Activated T-helper 17 cell treated with anti-CD3 and anti-CD28 coated beads, Interleukin-2, amount 50 U/mL, for 72 hours (primary cell): ENCODE data around the gene PSAPL1. TPM values are rescaled to one million over a fixed set of nuclear protein-coding genes. Genes with fewer than 3 reads are reported as not detected.

Source experiments
- ATAC-seq: fragments of 150-1000 bp; cut with Tn5 transposase; replicated peaks from 2 replicates; pipeline ENCODE4 v1.10.0; 2021; ENCODE audit warnings: mild to moderate bottlenecking, moderate library complexity
- H3K27ac Mint-ChIP-seq: one replicate; pipeline ENCODE4 v1.8.0; 2022; ENCODE audit warnings: mixed read lengths
- H3K27me3 Mint-ChIP-seq: one replicate; pipeline ENCODE4 v1.8.0; 2022; ENCODE audit warnings: mixed read lengths
- H3K36me3 Mint-ChIP-seq: one replicate; pipeline ENCODE4 v1.8.0; 2022; ENCODE audit warnings: low read depth, mild to moderate bottlenecking, mixed read lengths
- H3K4me1 Mint-ChIP-seq: one replicate; pipeline ENCODE4 v1.8.0; 2022; ENCODE audit warnings: mixed read lengths
- H3K4me3 Mint-ChIP-seq: one replicate; pipeline ENCODE4 v1.8.0; 2022; ENCODE audit warnings: mild to moderate bottlenecking, mixed read lengths
- H3K9me3 Mint-ChIP-seq: one replicate; pipeline ENCODE4 v1.8.0; 2022; ENCODE audit warnings: mixed read lengths
- total RNA-seq, 2 donors: library from RNA; stranded (reverse); gene quantifications; one replicate each; pipeline ENCODE4 v1.2.3, GENCODE V29; 2022

The PSAPL1 gene
- total RNA-seq, 2 donors from 2014 or later: not detected

- Mint-ChIP-seq H3K4me1 (no peaks in the 10 kb centered on the region), H3K36me3 (no peaks in the 10 kb centered on the region), H3K27me3 (peaks cover 40% of the 10 kb centered on the region), H3K27ac (no peak overlapping the region), H3K4me3 (no peak overlapping the region), H3K9me3 (peaks cover 23% of the 10 kb centered on the region)
- no peak for ATAC-seq
Observed at GRCh38 chr4:7411896-7412553, 22.7 kb downstream of the PSAPL1 start.

GRCh38 chr4:7411491-7411890 lies 23.2 kb downstream of the PSAPL1 start:
- no peak for ATAC-seq
- Mint-ChIP-seq H3K27ac (no peak overlapping the region), H3K9me3 (peaks cover 22% of the 10 kb centered on the region), H3K36me3 (no peaks in the 10 kb centered on the region), H3K27me3 (peaks cover 44% of the 10 kb centered on the region), H3K4me1 (no peaks in the 10 kb centered on the region), H3K4me3 (no peak overlapping the region)

GRCh38 chr4:7410446-7410845 lies 24.3 kb downstream of the PSAPL1 start:
- Mint-ChIP-seq H3K27me3 (peaks cover 35% of the 10 kb centered on the region), H3K36me3 (no peaks in the 10 kb centered on the region), H3K4me3 (no peak overlapping the region), H3K4me1 (no peaks in the 10 kb centered on the region), H3K9me3 (peaks cover 21% of the 10 kb centered on the region), H3K27ac (no peak overlapping the region)
- no peak for ATAC-seq

DNA sequence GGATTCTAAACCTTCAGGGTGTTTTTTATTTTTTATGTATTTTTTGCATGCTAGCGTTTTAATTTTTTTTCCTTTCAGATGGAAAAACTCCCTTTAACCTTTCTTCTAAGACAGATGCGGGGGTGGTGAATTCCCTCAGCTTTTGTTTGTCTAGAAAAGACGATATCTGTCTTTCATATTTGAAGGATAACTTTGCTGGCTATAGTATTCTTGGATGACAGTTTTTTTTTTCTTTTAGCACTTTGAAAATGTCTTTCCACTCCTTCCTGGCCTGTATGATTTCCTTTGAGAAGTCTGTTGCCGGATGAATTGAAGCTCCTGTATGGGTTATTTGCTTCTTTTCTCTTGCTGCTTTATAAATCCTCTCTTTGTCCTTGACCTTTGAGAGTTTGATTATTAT lies 26.6 kb downstream of the PSAPL1 start:
- Mint-ChIP-seq H3K36me3 (no peaks in the 10 kb centered on the region), H3K27me3 (peaks cover 29% of the 10 kb centered on the region), H3K4me1 (no peaks in the 10 kb centered on the region), H3K4me3 (no peak overlapping the region), H3K9me3 (peaks cover 21% of the 10 kb centered on the region), H3K27ac (no peak overlapping the region)
- no peak for ATAC-seq

DNA sequence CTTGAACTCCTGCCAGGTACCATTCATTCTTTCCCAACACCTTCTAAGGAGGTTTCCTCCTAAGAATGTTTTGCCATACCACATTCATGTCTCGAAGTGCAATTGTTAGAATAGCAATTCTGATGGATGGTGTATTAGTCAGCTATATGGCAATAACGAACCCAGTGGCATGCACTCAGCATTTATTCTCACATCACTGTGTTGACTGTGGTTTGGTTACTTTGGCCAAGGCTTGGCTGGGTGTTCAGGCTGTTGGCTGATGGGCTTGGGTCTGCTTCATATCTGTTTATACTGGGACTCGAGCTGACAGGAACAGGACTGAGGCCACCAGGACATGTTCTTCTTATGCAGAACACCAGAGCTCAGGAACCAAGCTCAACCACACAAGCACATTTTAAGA lies 31.7 kb downstream of the PSAPL1 start:
- Mint-ChIP-seq H3K9me3 (peaks cover 4% of the 10 kb centered on the region), H3K4me1 (no peaks in the 10 kb centered on the region), H3K36me3 (no peaks in the 10 kb centered on the region), H3K27ac (no peak overlapping the region), H3K27me3 (peaks cover 26% of the 10 kb centered on the region), H3K4me3 (no peak overlapping the region)
- no peak for ATAC-seq

- H3K36me3 Mint-ChIP-seq: no peaks in the 10 kb centered on the region
- peak; percentile 12 for ATAC-seq
- H3K4me3 Mint-ChIP-seq: no peak overlapping the region
- peaks cover 26% of the 10 kb centered on the region for H3K27me3 Mint-ChIP-seq
- H3K27ac Mint-ChIP-seq: no peak overlapping the region
- no peaks in the 10 kb centered on the region for H3K4me1 Mint-ChIP-seq
- H3K9me3 Mint-ChIP-seq: peaks cover 4% of the 10 kb centered on the region
Observed at GRCh38 chr4:7402526-7402925, 32.2 kb downstream of the PSAPL1 start.

GRCh38 chr4:7400671-7401298 lies 33.9 kb downstream of the PSAPL1 start:
- no peak overlapping the region for H3K27ac Mint-ChIP-seq
- peaks cover 20% of the 10 kb centered on the region for H3K27me3 Mint-ChIP-seq
- no peak for ATAC-seq
- no peaks in the 10 kb centered on the region for H3K9me3 Mint-ChIP-seq
- H3K36me3 Mint-ChIP-seq: no peaks in the 10 kb centered on the region
- no peaks in the 10 kb centered on the region for H3K4me1 Mint-ChIP-seq
- no peak overlapping the region for H3K4me3 Mint-ChIP-seq

DNA sequence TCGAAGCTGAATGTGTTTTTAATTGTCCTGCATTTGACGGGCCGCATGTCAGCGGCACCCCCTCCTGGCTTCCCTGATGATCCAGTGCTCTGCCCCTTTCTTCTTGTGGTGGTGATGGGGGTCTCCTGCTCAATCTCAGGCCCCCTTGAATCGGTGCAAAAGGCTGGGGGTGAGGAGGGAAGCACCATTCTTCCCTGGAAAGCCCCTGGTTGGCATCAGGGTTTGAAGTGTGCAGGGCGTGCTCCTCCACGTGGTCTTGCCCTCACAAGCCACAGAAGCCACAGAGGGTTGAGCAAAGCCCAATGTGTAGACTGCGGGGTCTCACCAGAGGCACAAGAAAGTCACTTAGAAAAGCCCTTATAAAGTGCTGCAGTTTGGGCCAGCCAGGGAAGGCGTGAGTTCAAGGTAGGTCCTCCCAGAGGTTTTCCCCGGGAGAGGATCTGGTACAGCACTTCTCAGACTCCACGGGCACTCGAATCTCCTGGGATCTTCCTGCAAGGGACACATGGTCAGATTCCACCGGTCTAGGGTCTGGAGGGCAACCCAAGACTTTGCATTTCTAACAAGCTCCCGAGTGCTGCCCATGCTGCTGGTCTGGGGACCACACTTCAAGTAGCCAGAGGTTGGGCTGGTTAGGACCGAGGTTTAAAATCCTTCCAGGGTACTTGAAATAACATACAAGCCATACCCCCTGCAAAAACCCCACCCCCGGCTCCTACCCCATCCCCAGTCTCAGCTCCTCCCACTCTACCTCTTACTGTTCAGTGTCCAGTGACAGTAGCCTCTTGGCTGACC lies 35.1 kb downstream of the PSAPL1 start:
- Mint-ChIP-seq H3K36me3 (no peaks in the 10 kb centered on the region), H3K9me3 (no peaks in the 10 kb centered on the region), H3K4me1 (no peaks in the 10 kb centered on the region), H3K27me3 (peaks cover 20% of the 10 kb centered on the region), H3K27ac (no peak overlapping the region), H3K4me3 (no peak overlapping the region)
- no peak for ATAC-seq

DNA sequence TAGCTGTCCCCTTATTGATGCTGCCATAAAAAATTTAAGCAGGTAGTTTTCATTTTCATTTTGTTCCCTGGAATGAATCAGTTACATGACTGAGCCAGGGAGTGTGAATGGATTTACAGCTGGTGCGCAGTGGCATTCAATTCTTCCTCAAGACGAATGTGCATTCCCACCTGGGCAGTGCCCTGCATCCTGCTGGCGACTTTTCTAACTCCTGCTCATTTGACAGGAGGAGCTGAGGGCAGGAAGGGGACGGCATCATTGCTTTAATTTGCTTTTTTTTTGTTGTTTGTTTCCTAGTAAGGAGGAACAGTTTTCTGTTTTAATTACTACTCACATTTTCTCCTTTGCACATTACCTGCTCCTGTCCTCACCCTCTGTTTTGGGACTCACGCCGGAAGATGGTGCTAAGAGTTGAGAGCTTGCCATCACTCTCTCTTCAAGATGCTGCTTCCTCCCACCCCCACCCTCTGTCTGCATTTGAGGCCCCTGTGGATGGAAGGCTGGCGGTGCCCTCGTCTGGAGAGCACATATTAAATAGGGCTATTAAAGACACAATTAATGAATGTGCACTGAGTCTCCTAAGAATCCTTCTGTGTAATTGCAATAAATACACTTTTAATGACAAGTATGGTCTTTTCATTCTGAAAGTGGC lies 35.8 kb downstream of the PSAPL1 start:
- H3K27me3 Mint-ChIP-seq: peaks cover 17% of the 10 kb centered on the region
- no peak overlapping the region for H3K27ac Mint-ChIP-seq
- H3K4me1 Mint-ChIP-seq: no peaks in the 10 kb centered on the region
- no peaks in the 10 kb centered on the region for H3K36me3 Mint-ChIP-seq
- ATAC-seq: no peak
- no peak overlapping the region for H3K4me3 Mint-ChIP-seq
- H3K9me3 Mint-ChIP-seq: no peaks in the 10 kb centered on the region

DNA sequence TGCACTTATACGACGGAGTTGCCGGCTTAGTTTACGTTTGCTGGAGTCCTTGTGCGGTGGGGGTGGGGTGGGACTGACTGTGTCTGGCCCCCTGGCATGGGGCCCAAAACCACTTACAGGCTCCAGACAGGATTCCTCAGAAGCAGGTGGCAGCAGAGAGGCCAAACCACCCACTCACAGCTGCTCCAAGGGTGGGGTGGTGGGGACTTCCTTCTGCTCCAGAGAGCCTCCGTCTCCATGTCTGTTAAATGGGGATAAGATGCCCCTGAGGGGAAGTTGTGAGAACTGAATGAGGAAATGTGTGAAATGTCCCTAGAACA lies 36.7 kb downstream of the PSAPL1 start:
- Mint-ChIP-seq H3K4me1 (no peaks in the 10 kb centered on the region), H3K36me3 (no peaks in the 10 kb centered on the region), H3K4me3 (no peak overlapping the region), H3K9me3 (no peaks in the 10 kb centered on the region), H3K27me3 (peaks cover 21% of the 10 kb centered on the region), H3K27ac (no peak overlapping the region)
- no peak for ATAC-seq

DNA sequence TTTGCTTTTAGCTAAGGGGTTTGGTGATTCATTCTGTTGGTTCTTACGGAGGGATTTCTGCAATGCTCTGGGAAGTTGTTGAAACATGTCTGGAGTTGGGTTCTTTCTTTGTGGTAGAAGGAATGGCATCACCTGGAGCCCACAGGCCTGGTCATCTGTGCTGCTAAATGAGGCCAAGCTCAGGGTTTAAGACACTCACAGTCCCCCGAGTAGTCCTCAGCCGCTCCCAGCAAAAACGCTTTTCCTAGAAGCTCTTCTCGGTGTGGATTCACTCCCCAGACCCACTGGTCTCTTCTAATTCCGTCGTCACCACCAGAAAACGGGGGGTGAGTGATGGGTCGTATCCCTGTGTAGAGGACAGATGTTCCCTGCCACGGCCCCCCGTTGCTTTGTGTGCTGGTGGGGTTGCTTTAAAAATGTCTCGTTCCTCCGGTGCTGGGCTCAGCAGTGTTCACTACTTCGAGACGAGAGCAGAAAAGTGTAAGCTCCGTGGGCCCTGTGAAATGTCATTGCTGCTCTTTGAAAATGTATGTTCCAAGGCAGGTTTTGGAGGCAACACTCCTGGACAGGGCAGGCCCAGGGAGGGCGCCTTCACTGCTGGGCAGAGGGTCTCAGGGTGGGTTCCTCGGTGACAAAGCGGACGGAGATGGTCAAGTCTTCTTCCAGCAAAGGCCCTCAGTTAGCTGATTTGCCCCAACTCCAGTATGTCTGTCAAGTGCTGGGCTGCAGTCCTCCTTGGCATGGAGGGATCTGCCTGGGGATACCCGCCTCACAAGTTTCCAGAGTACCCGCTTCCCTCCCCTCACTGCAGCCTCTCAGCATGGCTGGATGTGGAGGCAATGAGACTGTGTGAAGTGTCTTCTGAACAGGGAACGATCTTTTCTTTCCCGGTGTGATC lies 37.3 kb downstream of the PSAPL1 start:
- Mint-ChIP-seq H3K9me3 (no peaks in the 10 kb centered on the region), H3K36me3 (no peaks in the 10 kb centered on the region), H3K27me3 (peaks cover 21% of the 10 kb centered on the region), H3K4me1 (no peaks in the 10 kb centered on the region), H3K4me3 (no peak overlapping the region), H3K27ac (no peak overlapping the region)
- no peak for ATAC-seq

- Mint-ChIP-seq H3K27me3 (peaks cover 21% of the 10 kb centered on the region), H3K27ac (no peak overlapping the region), H3K9me3 (no peaks in the 10 kb centered on the region), H3K4me1 (no peaks in the 10 kb centered on the region), H3K36me3 (no peaks in the 10 kb centered on the region), H3K4me3 (no peak overlapping the region)
- no peak for ATAC-seq
Observed at GRCh38 chr4:7396186-7396910, 38.4 kb downstream of the PSAPL1 start.

GRCh38 chr4:7395645-7396044 lies 39.1 kb downstream of the PSAPL1 start:
- no peaks in the 10 kb centered on the region for H3K36me3 Mint-ChIP-seq
- no peaks in the 10 kb centered on the region for H3K4me1 Mint-ChIP-seq
- ATAC-seq: no peak
- H3K9me3 Mint-ChIP-seq: no peaks in the 10 kb centered on the region
- no peak overlapping the region for H3K27ac Mint-ChIP-seq
- no peak overlapping the region for H3K4me3 Mint-ChIP-seq
- peaks cover 15% of the 10 kb centered on the region for H3K27me3 Mint-ChIP-seq
